GM12874 (cell line): Measurements from ENCODE around the gene ALDH1A2.

ENCODE experiments used
- TF ChIP-seq, protein P1 (sequence below): IDR thresholded peaks from 2 replicates; pipeline ENCODE4 v1.5.1; 2011; ENCODE audit warnings: low read depth, mild to moderate bottlenecking, control low read depth, low read length, moderate library complexity; ENCODE audit not compliant: insufficient read depth

Gene ALDH1A2

DNA sequence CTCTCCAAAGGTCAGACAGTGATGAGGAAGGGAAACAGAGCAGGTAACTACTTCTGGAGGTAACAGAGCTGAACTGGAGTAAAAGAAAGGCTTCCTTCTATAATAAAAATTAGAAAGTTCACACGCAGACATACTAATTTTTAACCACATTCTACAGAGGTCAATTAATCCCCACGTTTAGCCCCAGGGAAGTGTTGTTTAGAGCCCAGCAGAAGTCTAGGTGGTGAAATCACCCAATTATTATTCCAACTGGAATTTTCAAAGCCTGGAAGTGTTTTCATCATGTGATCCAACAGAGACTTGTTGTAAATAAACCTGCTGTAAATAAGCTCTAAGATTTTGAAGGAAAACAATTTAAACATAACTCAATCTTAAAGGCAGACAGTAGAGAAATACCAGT lies 6.8 kb downstream of the ALDH1A2 start:
- TF ChIP-seq, protein P1, sequence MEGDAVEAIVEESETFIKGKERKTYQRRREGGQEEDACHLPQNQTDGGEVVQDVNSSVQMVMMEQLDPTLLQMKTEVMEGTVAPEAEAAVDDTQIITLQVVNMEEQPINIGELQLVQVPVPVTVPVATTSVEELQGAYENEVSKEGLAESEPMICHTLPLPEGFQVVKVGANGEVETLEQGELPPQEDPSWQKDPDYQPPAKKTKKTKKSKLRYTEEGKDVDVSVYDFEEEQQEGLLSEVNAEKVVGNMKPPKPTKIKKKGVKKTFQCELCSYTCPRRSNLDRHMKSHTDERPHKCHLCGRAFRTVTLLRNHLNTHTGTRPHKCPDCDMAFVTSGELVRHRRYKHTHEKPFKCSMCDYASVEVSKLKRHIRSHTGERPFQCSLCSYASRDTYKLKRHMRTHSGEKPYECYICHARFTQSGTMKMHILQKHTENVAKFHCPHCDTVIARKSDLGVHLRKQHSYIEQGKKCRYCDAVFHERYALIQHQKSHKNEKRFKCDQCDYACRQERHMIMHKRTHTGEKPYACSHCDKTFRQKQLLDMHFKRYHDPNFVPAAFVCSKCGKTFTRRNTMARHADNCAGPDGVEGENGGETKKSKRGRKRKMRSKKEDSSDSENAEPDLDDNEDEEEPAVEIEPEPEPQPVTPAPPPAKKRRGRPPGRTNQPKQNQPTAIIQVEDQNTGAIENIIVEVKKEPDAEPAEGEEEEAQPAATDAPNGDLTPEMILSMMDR = no peak

DNA sequence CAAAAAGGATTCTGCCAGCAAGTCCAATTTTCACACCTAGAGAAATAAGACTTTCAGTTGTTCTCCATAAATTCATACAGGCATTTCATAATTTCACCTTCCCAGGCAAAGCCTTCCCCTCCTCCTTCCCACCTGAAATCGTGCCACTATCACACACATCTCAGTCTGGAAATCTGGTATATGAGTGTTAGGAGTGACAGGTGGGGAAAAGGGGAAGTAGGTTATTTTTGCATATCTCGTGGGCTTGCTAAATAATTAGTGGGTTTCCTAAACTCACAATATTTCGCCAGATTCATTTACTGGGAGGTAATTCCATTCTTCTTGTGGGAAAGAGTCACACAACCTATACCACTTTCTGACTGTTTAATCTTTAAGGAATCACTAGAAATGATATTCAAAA lies 7.4 kb downstream of the ALDH1A2 start:
- TF ChIP-seq, protein P1 = no peak

DNA sequence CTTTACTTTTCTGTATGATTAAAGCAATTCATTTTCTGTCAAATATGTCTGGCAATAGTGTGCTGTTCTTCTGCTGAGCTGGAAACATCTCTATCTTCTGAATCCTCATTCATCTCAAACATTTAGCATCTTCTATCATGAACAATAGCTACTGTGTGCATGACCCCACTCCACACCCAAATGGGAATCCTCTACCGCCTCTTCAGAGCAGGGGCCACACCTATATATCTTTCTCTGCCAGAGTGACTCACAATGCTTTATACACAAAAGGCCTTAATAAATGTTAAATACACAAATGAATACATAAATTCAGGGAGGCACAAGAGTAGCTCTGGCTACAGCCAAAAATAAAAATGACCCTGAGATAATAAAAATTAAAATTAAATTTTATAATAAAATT lies 8.0 kb downstream of the ALDH1A2 start:
- TF ChIP-seq, protein P1 = no peak

DNA sequence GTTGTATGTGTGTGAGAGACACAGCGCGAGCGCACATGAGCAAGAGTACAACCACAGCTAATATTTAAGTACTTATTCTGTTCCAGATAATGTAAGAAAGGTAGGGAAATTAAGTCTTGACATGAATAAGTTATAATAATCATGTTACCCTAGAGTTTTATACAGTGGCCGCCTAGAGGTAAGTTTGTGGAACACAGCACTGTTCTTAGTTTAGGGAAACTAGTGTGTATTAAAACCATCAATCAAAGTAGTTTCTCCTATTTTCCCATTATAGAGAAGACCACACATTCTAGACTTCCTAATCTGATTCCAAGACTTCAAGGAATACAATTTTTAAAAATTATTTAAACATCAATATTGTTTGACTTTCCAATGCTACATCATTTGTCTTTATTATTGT lies 9.5 kb downstream of the ALDH1A2 start:
- TF ChIP-seq, protein P1 = no peak

DNA sequence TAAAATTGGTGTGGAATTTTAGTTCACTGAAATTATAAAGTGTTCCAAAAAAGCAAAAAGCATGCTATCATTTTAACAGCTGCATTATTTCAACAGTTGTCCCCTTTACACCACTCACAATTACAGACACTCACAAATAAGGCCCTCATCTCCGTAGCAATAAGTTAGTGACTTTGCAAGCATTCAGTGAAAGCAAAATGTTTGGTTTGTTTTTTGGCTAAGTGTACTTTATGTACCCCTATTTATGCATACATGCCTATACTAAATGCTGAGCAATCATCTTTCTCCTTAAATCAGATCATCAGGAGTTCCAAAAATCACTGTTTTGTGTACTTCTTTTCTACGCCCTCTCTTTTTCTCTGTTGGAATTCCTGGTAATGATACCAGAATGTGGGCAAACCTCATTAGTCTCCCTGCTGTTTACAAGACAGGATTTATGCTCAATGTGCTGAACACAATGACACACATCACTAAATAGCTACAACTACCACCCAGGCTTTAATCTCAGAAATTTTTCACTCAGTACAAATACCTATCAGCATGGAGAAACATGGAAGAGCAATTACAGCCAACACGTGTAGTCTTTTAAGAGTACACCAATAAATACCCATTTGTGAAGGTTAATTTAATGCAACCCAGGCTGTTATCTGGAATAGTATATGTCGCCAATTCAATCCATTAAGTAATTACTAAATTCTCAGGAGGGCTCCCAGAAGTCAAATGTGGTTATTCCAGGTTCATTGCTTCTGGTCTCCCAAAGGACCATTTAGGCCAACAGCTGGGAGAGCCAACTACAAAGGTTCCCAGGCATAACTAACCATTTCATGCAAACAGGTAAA lies 12.0 kb downstream of the ALDH1A2 start:
- TF ChIP-seq, protein P1 = no peak

DNA sequence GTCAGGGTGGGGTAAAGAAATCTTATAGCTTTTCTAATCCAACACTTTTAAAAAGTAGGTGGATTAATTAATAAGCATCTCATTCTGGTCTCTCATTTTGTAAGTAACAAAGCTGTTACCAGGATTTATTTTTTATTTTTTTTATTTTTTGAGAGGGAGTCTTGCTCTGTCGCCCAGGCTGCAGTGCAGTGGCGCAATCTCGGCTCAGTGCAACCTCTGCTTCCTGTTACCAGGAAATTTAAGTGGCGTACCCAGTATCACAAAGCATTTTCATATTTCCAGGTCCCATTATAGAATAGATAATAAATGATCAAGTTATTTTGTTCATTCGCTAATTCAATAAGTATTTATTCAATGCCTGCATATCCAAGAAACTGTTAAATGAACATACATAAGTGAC lies 13.2 kb downstream of the ALDH1A2 start:
- TF ChIP-seq, protein P1 = no peak

DNA sequence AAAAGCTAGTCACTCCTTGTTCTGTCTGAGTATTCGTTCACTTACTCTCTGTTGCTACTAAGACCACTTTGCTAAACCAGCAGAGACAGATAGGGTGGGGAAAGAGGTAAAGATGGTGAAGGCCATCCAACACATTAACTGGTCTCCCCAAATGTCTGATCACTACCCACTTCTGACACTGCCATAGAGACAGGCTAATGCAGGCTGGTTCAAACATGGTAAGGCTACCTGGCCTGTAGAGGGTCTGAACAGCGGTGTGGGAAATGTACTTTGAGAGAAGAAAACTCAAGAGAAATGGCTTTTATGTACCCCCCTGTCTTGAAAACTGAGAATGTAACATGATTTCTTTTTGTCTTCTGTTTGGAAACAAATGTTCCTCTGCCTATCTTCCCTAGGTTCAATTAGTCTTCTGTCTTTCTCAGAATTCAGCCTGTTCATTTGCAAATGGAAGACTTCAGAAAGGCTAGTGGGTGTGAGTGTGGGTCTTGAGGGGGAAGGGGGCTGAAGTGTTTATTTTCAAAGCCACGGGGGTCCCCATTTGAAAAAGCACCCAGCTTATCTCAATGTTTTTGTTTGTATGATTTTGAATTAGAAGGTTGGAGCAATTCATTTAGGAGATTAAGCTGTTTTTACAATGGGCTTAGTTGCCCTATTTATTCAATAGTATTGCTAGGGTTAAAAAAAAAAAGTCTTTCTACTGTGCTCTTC lies 15.8 kb downstream of the ALDH1A2 start:
- TF ChIP-seq, protein P1 = no peak
